HepG2 (cell line): Measurements from ENCODE around the gene SH3TC2. TPM values are rescaled to one million over a fixed set of nuclear protein-coding genes. Genes with fewer than 3 reads are reported as not detected.

ENCODE experiments used
- ATAC-seq: fragments of 200-7000 bp; cut with Tn5 transposase; 3 replicates; pipeline ENCODE4 v1.9.1; 2020; ENCODE audit warnings: mild to moderate bottlenecking, moderate library complexity
- BruUV-seq: library from RNA; stranded (reverse); fragments of 400-500 nt; replicated peaks from 2 replicates; lab custom pipeline; 2021; lab: Mats Ljungman, UMichigan
- CTCF ChIA-PET: fragments of 300-600 bp; formaldehyde crosslinking; extraction: SDS; loops from one replicate; lab custom pipeline; 2021; ENCODE audit warnings: low total read pairs, inconsistent platforms, low intra/inter-chr PET ratio; lab: Yijun Ruan, JAX
- POLR2A ChIA-PET: fragments of 350-600 bp; sonication (Branson Sonifier 250); formaldehyde crosslinking; loops from one replicate; lab custom pipeline; 2020; ENCODE audit warnings: antibody characterized with exemption, inconsistent platforms; lab: Yijun Ruan, JAX
- DNase-seq: peaks from one replicate; pipeline ENCODE4 v3.0.0-alpha.2; 2015; ENCODE audit warnings: low spot score
- FAIRE-seq: peaks from 3 replicates; lab custom pipeline; 2011; peaks lifted over from hg19 to GRCh38; lab: Jason Lieb, UNC
- H2AFZ ChIP-seq: one replicate; pipeline ENCODE4 v1.6.1; 2011; ENCODE audit warnings: low read length, inconsistent platforms
- H3K27ac ChIP-seq: fragments of 300-600 bp; 3 replicates; pipeline ENCODE4 v1.8.0; 2011; ENCODE audit warnings: mixed run types, mild to moderate bottlenecking, mixed read lengths, low read length, inconsistent platforms; ENCODE audit not compliant: insufficient read depth; ENCODE audit errors: extremely low read length
- H3K27me3 ChIP-seq, 2 experiments: fragments of 200-600 bp in 1 of 2; 2 replicates in 1 of 2; 3 replicates in 1 of 2; pipeline versions ENCODE4 v1.6.0 to v1.8.0; 2011; ENCODE audit warnings: low read length in 2 of 2, mild to moderate bottlenecking in 2 of 2, moderate library complexity in 2 of 2, inconsistent platforms in 1 of 2; ENCODE audit not compliant: insufficient read depth in 2 of 2, control insufficient read depth in 1 of 2
- H3K36me3 ChIP-seq, 2 experiments: fragments of 200-600 bp in 1 of 2; replicated peaks in 1 of 2; 2 replicates in 1 of 2; 3 replicates in 1 of 2; pipeline versions ENCODE4 v1.5.1 to v1.8.0; 2011; ENCODE audit warnings: low read length in 2 of 2, inconsistent platforms in 1 of 2; ENCODE audit not compliant: insufficient read depth in 2 of 2, control insufficient read depth in 1 of 2
- H3K4me1 ChIP-seq: 2 replicates; pipeline ENCODE4 v1.5.1; 2012; ENCODE audit warnings: low read length, inconsistent platforms; ENCODE audit not compliant: insufficient read depth
- H3K4me2 ChIP-seq: 2 replicates; pipeline ENCODE4 v1.6.0; 2011; ENCODE audit warnings: low read depth, low read length, inconsistent platforms
- H3K4me3 ChIP-seq, 3 experiments: fragments of 200-600 bp in 1 of 3; sonication (generic), shearing (Covaris generic) in 1 of 3; replicated peaks in 1 of 3; 2 replicates each; pipeline ENCODE4 v1.5.1; 2011 to 2016; ENCODE audit warnings: low read length in 3 of 3, inconsistent platforms in 2 of 3, low read depth in 2 of 3, mild to moderate bottlenecking in 2 of 3, control low read depth in 1 of 3, mixed read lengths in 1 of 3; ENCODE audit not compliant: insufficient read depth in 1 of 3
- H3K79me2 ChIP-seq: one replicate; pipeline ENCODE4 v1.6.1; 2011; ENCODE audit warnings: low read length, inconsistent platforms; ENCODE audit not compliant: insufficient read depth
- H3K9ac ChIP-seq: 2 replicates; pipeline ENCODE4 v1.6.0; 2011; ENCODE audit warnings: mild to moderate bottlenecking, low read depth, low read length, inconsistent platforms; ENCODE audit not compliant: insufficient read depth
- H3K9me3 ChIP-seq: 2 replicates; pipeline ENCODE4 v1.5.1; 2012; ENCODE audit warnings: mild to moderate bottlenecking, low read length
- H4K20me1 ChIP-seq: 2 replicates; pipeline ENCODE4 v1.6.0; 2011; ENCODE audit warnings: inconsistent platforms, mild to moderate bottlenecking, low read length, moderate library complexity; ENCODE audit not compliant: insufficient read depth
- GPN1 ChIP-seq: sonication (generic); formaldehyde crosslinking; IDR thresholded peaks from 2 replicates; pipeline ENCODE4 v1.5.1; 2020; ENCODE audit warnings: missing genetic modification reagents, borderline replicate concordance
- HNF4A ChIP-seq: sonication (generic); formaldehyde crosslinking; IDR thresholded peaks from 2 replicates; pipeline ENCODE4 v1.4.0; 2020; ENCODE audit warnings: missing genetic modification reagents
- HNF4G ChIP-seq, 2 experiments: sonication (generic) in 1 of 2; formaldehyde crosslinking in 1 of 2; IDR thresholded peaks; 2 replicates each; pipeline versions ENCODE4 v1.4.0 to v1.6.1; 2011 to 2020; ENCODE audit warnings: borderline replicate concordance in 2 of 2, low read depth in 2 of 2, mild to moderate bottlenecking in 2 of 2, low read length in 1 of 2, missing genetic modification reagents in 1 of 2, moderate library complexity in 1 of 2
- MYC ChIP-seq: sonication (generic); formaldehyde crosslinking; IDR thresholded peaks from 2 replicates; pipeline ENCODE4 v1.9.0; 2021; ENCODE audit warnings: missing genetic modification reagents, borderline replicate concordance
- PHF21A ChIP-seq: sonication (generic); formaldehyde crosslinking; IDR thresholded peaks from 2 replicates; pipeline ENCODE4 v1.5.0; 2020; ENCODE audit warnings: mild to moderate bottlenecking, missing genetic modification reagents
- RFX1 ChIP-seq: fragments of 450-650 bp; IDR thresholded peaks from 2 replicates; pipeline ENCODE4 v1.6.1; 2017
- SAP130 ChIP-seq: IDR thresholded peaks from 2 replicates; pipeline ENCODE4 v1.6.1; 2016; ENCODE audit warnings: low read depth
- ZFAT ChIP-seq: sonication (generic); formaldehyde crosslinking; conservative IDR thresholded peaks from 2 replicates; pipeline ENCODE4 v1.8.1; 2023; ENCODE audit warnings: missing genetic modification reagents, inconsistent platforms
- ZFP1 ChIP-seq: IDR thresholded peaks from 2 replicates; pipeline ENCODE4 v1.6.1; 2016
- ZNF143 ChIP-seq: sonication (generic); formaldehyde crosslinking; IDR thresholded peaks from 2 replicates; pipeline ENCODE4 v1.4.0; 2020; ENCODE audit warnings: missing genetic modification reagents
- ZNF264 ChIP-seq: sonication (generic); formaldehyde crosslinking; IDR thresholded peaks from 2 replicates; pipeline ENCODE4 v1.4.0; 2020; ENCODE audit warnings: missing genetic modification reagents
- ZNF44 ChIP-seq: sonication (generic); formaldehyde crosslinking; IDR thresholded peaks from 2 replicates; pipeline ENCODE4 v1.5.1; 2020; ENCODE audit warnings: mild to moderate bottlenecking, missing genetic modification reagents
- ZNF460 ChIP-seq: sonication (generic); formaldehyde crosslinking; IDR thresholded peaks from 2 replicates; pipeline ENCODE4 v1.5.1; 2020; ENCODE audit warnings: missing genetic modification reagents, mild to moderate bottlenecking, borderline replicate concordance
- ZNF652 ChIP-seq: IDR thresholded peaks from 2 replicates; pipeline ENCODE4 v1.6.1; 2016; ENCODE audit warnings: low read depth, borderline replicate concordance
- WGBS: methylation state at CpG from one replicate; pipeline ENCODE4 v1.1.6; 2017; ENCODE audit warnings: low lambda C conversion rate; 5-methylcytosine and 5-hydroxymethylcytosine counted together
- in situ Hi-C: cut with HindIII; loops from 2 replicates; pipeline ENCODE4 v1.10.0; 2017; ENCODE audit warnings: low pct_unique_long_range_greater_than_20kb; ENCODE audit not compliant: extremely low pct_ligation_motif_present
- intact Hi-C: fragments of 100-400 bp; cut with micrococcal nuclease; formaldehyde crosslinking; loops from one replicate; pipeline ENCODE4 v1.10.0; 2022; ENCODE audit not compliant: unreplicated experiment
- polyA plus RNA-seq, 8 experiments: library from polyadenylated mRNA; depleted of rRNA in 3 of 8; stranded (reverse) in 7 of 8; unstranded in 1 of 8; fragments of >200 nt; fragmentation: Illumina TruSeq in 4 of 8; extraction: Trizol in 4 of 8; gene quantifications; 2 replicates each; pipeline versions ENCODE4 v1.2.1 to v1.2.3, GENCODE V29; 2011 to 2016; ENCODE audit warnings: low read depth in 4 of 8, missing spikeins in 1 of 8, mixed read lengths in 1 of 8; ENCODE audit not compliant: insufficient read depth in 1 of 8
- total RNA-seq, 5 experiments: library from RNA; depleted of rRNA; stranded (reverse); fragments of >200 nt; fragmentation: Illumina TruSeq; extraction: Trizol; gene quantifications; 2 replicates each; pipeline ENCODE4 v1.2.3, GENCODE V29; 2016; ENCODE audit warnings: low read depth in 1 of 5
- TF ChIP-seq, protein P1 (sequence below): sonication (generic); formaldehyde crosslinking; IDR thresholded peaks from 2 replicates; pipeline ENCODE4 v1.8.0; 2022; ENCODE audit warnings: missing genetic modification reagents, low read depth, mild to moderate bottlenecking, borderline replicate concordance
- TF ChIP-seq, protein P2 (sequence below): IDR thresholded peaks from 2 replicates; pipeline ENCODE4 v1.6.1; 2016; ENCODE audit warnings: low read depth, control low read depth
- TF ChIP-seq, protein P3 (sequence below): sonication (generic); IDR thresholded peaks from 2 replicates; pipeline ENCODE4 v1.6.1; 2016; ENCODE audit warnings: low read depth, borderline replicate concordance

SH3TC2 gene
- total and polyA plus RNA-seq, 2 of the 13 experiments (the other 11 are each of a cell fraction or from before 2014, with no cell fraction given), result 0.34 to 0.71 TPM

DNA sequence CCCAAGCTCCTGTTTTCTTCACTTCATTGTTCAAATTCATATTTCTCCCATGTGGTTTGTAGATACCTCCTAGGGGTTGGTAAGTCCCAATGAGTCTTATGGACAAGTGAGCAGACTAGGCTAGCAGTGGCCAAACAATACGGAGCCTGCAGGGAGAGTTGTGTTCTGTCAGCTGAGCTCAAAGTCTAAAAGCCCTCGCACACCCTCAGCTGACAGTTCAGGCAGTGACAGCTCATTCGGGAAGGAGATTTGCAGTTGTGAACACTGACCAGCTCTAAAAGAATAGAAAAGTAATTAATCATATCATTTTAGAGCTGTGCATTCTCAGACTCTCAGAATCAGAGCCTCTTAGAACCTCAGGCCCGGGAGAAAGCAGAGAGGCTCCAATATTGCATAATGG, 95.1 kb downstream of the SH3TC2 start:
- no peak overlapping the region for H2AFZ ChIP-seq
- H3K27ac ChIP-seq, result no peak overlapping the region
- TF ChIP-seq, protein P1, sequence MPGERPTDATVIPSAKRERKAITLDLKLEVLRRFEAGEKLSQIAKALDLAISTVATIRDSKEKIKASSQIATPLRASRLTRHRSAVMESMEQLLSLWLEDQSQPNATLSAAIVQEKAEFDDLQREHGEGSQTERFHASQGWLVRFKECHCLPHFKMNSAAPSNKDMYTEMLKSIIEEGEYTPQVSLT, result no peak
- TF ChIP-seq RFX1 (no peak), ZFP1 (no peak), SAP130 (CRISPR knock-in tag) (peak; percentile 38; the same call in 1 of the 2 replicates), ZNF44 (CRISPR knock-in tag) (no peak), ZNF264 (CRISPR knock-in tag) (0 out of 2 replicates have a peak, but pooled peaks have one; percentile 51), ZNF460 (CRISPR knock-in tag) (no peak), PHF21A (CRISPR knock-in tag) (no peak), HNF4A (CRISPR knock-in tag) (peak; percentile 58; the same call in 1 of the 2 replicates), HNF4G (IDR thresholded peaks at IDR 0.05; ENCODE audit: borderline replicate concordance, low read depth, low read length) (0 out of 2 replicates have a peak, but pooled peaks have one; percentile 14), HNF4G (CRISPR knock-in tag; IDR thresholded peaks at IDR 0.05; ENCODE audit: borderline replicate concordance, low read depth) (no peak), ZFAT (no peak), ZNF143 (CRISPR knock-in tag) (no peak), ZNF652 (CRISPR knock-in tag) (no peak), GPN1 (CRISPR knock-in tag) (no peak), MYC (CRISPR knock-in tag) (no peak)
- TF ChIP-seq, protein P2, sequence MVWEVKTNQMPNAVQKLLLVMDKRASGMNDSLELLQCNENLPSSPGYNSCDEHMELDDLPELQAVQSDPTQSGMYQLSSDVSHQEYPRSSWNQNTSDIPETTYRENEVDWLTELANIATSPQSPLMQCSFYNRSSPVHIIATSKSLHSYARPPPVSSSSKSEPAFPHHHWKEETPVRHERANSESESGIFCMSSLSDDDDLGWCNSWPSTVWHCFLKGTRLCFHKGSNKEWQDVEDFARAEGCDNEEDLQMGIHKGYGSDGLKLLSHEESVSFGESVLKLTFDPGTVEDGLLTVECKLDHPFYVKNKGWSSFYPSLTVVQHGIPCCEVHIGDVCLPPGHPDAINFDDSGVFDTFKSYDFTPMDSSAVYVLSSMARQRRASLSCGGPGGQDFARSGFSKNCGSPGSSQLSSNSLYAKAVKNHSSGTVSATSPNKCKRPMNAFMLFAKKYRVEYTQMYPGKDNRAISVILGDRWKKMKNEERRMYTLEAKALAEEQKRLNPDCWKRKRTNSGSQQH, result no peak
- TF ChIP-seq, protein P3, sequence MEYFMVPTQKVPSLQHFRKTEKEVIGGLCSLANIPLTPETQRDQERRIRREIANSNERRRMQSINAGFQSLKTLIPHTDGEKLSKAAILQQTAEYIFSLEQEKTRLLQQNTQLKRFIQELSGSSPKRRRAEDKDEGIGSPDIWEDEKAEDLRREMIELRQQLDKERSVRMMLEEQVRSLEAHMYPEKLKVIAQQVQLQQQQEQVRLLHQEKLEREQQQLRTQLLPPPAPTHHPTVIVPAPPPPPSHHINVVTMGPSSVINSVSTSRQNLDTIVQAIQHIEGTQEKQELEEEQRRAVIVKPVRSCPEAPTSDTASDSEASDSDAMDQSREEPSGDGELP, result peak; percentile 74
- no peaks in the 10 kb centered on the region for H3K9me3 ChIP-seq
- no peaks in the 10 kb centered on the region; a peak in 1 of 5 replicates for H3K27me3 ChIP-seq
- H4K20me1 ChIP-seq, result no peaks in the 10 kb centered on the region
- H3K4me2 ChIP-seq, result no peak overlapping the region
- ATAC-seq, result peak; percentile 96
- POLR2A ChIA-PET, result no interaction called here
- intact Hi-C loops, result loop anchor here (5.0 kb wide), 1 partner anchor 35 kb away; no protein-coding TSS in a partner anchor
- no peak overlapping the region for H3K9ac ChIP-seq
- WGBS, result 3% methylated on average over 4 of the region's 4 CpGs
- H3K4me3 ChIP-seq, result no peak overlapping the region
- no TSS peak for BruUV-seq
- peaks cover 10% of the 10 kb centered on the region; the same call in 1 of the 2 replicates for H3K4me1 ChIP-seq
- in situ Hi-C loops, result no loop called here
- no peaks in the 10 kb centered on the region for H3K36me3 ChIP-seq
- DNase-seq, result peak; percentile 39
- peak; percentile 63 for FAIRE-seq
- no peaks in the 10 kb centered on the region for H3K79me2 ChIP-seq
- CTCF ChIA-PET, result no interaction called here
